ENCODE data around the gene ANXA11.
"Not testable (repeated sequence)": the region's sequence is repeated elsewhere in the genome, so short reads cannot be mapped to it uniquely, and the experiment has no call there.

- TF ChIP-seq REST (IDR thresholded peaks at IDR 0.05; ENCODE audit: borderline replicate concordance); CTCF (IDR thresholded peaks at IDR 0.05; ENCODE audit: poor library complexity, severe bottlenecking); POLR2AphosphoS5 (IDR thresholded peaks at IDR 0.05); RAD21 (conservative IDR thresholded peaks at IDR 0.05); EP300 (conservative IDR thresholded peaks at IDR 0.05; ENCODE audit: poor library complexity, severe bottlenecking); MXI1 (conservative IDR thresholded peaks at IDR 0.05; ENCODE audit: poor library complexity, severe bottlenecking); EZH2 (IDR thresholded peaks at IDR 0.05; ENCODE audit: borderline replicate concordance, insufficient read depth, low read length, poor library complexity, severe bottlenecking); SMC3 (conservative IDR thresholded peaks at IDR 0.05; ENCODE audit: poor library complexity); TAF1 (IDR thresholded peaks at IDR 0.05; ENCODE audit: low read depth): not testable (repeated sequence)
Observed at GRCh38 chr10:80251703-80252280, 46.5 kb upstream of the ANXA11 start.
